A673 (cell line): Measurements from ENCODE around the gene ANKMY1. TPM values are rescaled to one million over a fixed set of nuclear protein-coding genes. Genes with fewer than 3 reads are reported as not detected.

Source experiments
- BruUV-seq: library from RNA; stranded (reverse); fragments of 400-500 nt; replicated peaks from 2 replicates; lab custom pipeline; 2021; lab: Mats Ljungman, UMichigan
- CTCF ChIA-PET: fragments of 300-600 bp; sonication (Branson Sonifier 250); formaldehyde crosslinking; loops from one replicate; lab custom pipeline; 2022; ENCODE audit warnings: antibody characterized with exemption; lab: Charles Lee
- POLR2A ChIA-PET: fragments of 300-600 bp; sonication (Branson Sonifier 250); formaldehyde crosslinking; loops from one replicate; lab custom pipeline; 2022; ENCODE audit warnings: antibody characterized with exemption; ENCODE audit not compliant: low non-redundant PET; lab: Charles Lee
- DNase-seq: peaks from one replicate; pipeline ENCODE4 v3.0.0-alpha.2; 2015; ENCODE audit warnings: low spot score
- H3K27ac ChIP-seq: fragments of 200-600 bp; sonication (generic); 2 replicates; pipeline ENCODE4 v1.5.1; 2016; ENCODE audit warnings: mixed run types, low read depth, mild to moderate bottlenecking, mixed read lengths, antibody characterized with exemption, low read length; ENCODE audit not compliant: poor library complexity, severe bottlenecking
- H3K27me3 ChIP-seq: fragments of 200-600 bp; sonication (generic); replicated peaks from 2 replicates; pipeline ENCODE4 v1.6.1; 2017; ENCODE audit warnings: mixed run types, low read depth, mild to moderate bottlenecking, mixed read lengths, antibody characterized with exemption, low read length; ENCODE audit not compliant: insufficient read depth, poor library complexity
- H3K36me3 ChIP-seq: fragments of 200-600 bp; sonication (generic); 2 replicates; pipeline ENCODE4 v1.6.1; 2016; ENCODE audit warnings: mixed run types, mild to moderate bottlenecking, mixed read lengths, antibody characterized with exemption, low read length; ENCODE audit not compliant: insufficient read depth, poor library complexity, severe bottlenecking
- H3K4me1 ChIP-seq: fragments of 200-600 bp; sonication (generic); 2 replicates; pipeline ENCODE4 v1.6.1; 2017; ENCODE audit warnings: mixed run types, mild to moderate bottlenecking, mixed read lengths, antibody characterized with exemption, low read length; ENCODE audit not compliant: insufficient read depth, poor library complexity, severe bottlenecking
- H3K4me3 ChIP-seq: fragments of 200-600 bp; sonication (generic); 2 replicates; pipeline ENCODE4 v1.5.1; 2016; ENCODE audit warnings: low read depth, mixed run types, mild to moderate bottlenecking, mixed read lengths, low read length; ENCODE audit not compliant: poor library complexity, severe bottlenecking
- H3K9me3 ChIP-seq: fragments of 200-600 bp; sonication (generic); 2 replicates; pipeline ENCODE4 v1.6.1; 2016; ENCODE audit warnings: mixed run types, low read depth, mild to moderate bottlenecking, mixed read lengths, antibody characterized with exemption, low read length; ENCODE audit not compliant: poor library complexity, severe bottlenecking
- CTCF ChIP-seq: fragments of 300-800, 200-600 bp; sonication (generic); conservative IDR thresholded peaks from 2 replicates; pipeline ENCODE4 v1.5.1; 2017; ENCODE audit warnings: low read depth, mild to moderate bottlenecking, antibody characterized with exemption, low read length, moderate library complexity, mixed read lengths
- EZH2 ChIP-seq: fragments of 200-600 bp; sonication (generic); IDR thresholded peaks from 2 replicates; pipeline ENCODE4 v1.6.1; 2017; ENCODE audit warnings: borderline replicate concordance, low read depth, mild to moderate bottlenecking, mixed read lengths, antibody characterized with exemption, low read length; ENCODE audit not compliant: poor library complexity, severe bottlenecking
- intact Hi-C: fragments of 100-400 bp; cut with micrococcal nuclease; formaldehyde crosslinking; loops from one replicate; pipeline ENCODE4 v1.10.0; 2022; ENCODE audit not compliant: unreplicated experiment
- total RNA-seq: library from RNA; stranded (reverse); gene quantifications from 2 replicates; pipeline ENCODE4 v1.2.3, GENCODE V29; 2021

Gene ANKMY1
- total RNA-seq, 1 experiment from 2014 or later = 21.8 TPM

GRCh38 chr2:240440251-240440650 lies 117.5 kb downstream of the ANKMY1 start:
- ChIA-PET POLR2A (no interaction called here), CTCF (no interaction called here)
- intact Hi-C loops = no loop called here
- no peak for DNase-seq
- Histone ChIP-seq H3K27ac (no peak overlapping the region), H3K36me3 (no peaks in the 10 kb centered on the region), H3K4me3 (no peak overlapping the region), H3K9me3 (no peaks in the 10 kb centered on the region), H3K4me1 (peaks cover 8% of the 10 kb centered on the region), H3K27me3 (peaks cover 15% of the 10 kb centered on the region)
- no TSS peak for BruUV-seq
- TF ChIP-seq EZH2 (no peak), CTCF (no peak)

- no peaks in the 10 kb centered on the region for H3K36me3 ChIP-seq
- no peaks in the 10 kb centered on the region for H3K9me3 ChIP-seq
- DNase-seq = no peak
- POLR2A ChIA-PET = no interaction called here
- intact Hi-C loops = loop anchor here (5.0 kb wide), 1 partner anchor 377 kb away; no protein-coding TSS in a partner anchor
- no peak overlapping the region for H3K4me3 ChIP-seq
- H3K27ac ChIP-seq = no peak overlapping the region
- TF ChIP-seq CTCF (no peak), EZH2 (no peak)
- BruUV-seq = no TSS peak
- H3K4me1 ChIP-seq = peaks cover 10% of the 10 kb centered on the region
- H3K27me3 ChIP-seq = peaks cover 15% of the 10 kb centered on the region
- CTCF ChIA-PET = no interaction called here
Observed at GRCh38 chr2:240439698-240440151, 118.1 kb downstream of the ANKMY1 start.

GRCh38 chr2:240438810-240439697 lies 118.7 kb downstream of the ANKMY1 start:
- Histone ChIP-seq H3K36me3 (no peaks in the 10 kb centered on the region), H3K4me3 (no peak overlapping the region), H3K27me3 (peaks cover 15% of the 10 kb centered on the region), H3K9me3 (no peaks in the 10 kb centered on the region), H3K4me1 (peaks cover 15% of the 10 kb centered on the region), H3K27ac (no peak overlapping the region)
- POLR2A ChIA-PET = no interaction called here
- TF ChIP-seq EZH2 (no peak), CTCF (no peak)
- CTCF ChIA-PET = no interaction called here
- intact Hi-C loops = loop anchor here (1.0 to 5.0 kb wide), 3 partner anchors 206 to 377 kb away; no protein-coding TSS in a partner anchor
- no TSS peak for BruUV-seq
- no peak for DNase-seq
